Stomach (tissue), 9 donors: ENCODE measurements around the gene RSU1. TPM values are rescaled to one million over a fixed set of nuclear protein-coding genes. Genes with fewer than 3 reads are reported as not detected.

Source experiments
- DNase-seq, 2 donors: peaks; one replicate each; pipeline versions ENCODE4 v3.0.0 to v3.0.0-alpha.2; 2013 to 2019
- H3K27ac ChIP-seq, 5 donors: fragments of 200-600 bp in 4 of 5; sonication (generic) in 4 of 5; one replicate each; pipeline ENCODE4 v1.5.1; 2013 to 2019; ENCODE audit warnings: mild to moderate bottlenecking in 1 of 5, moderate library complexity in 1 of 5
- H3K27me3 ChIP-seq, 3 donors: fragments of 200-600 bp; sonication (generic); one replicate each; pipeline ENCODE4 v1.5.1; 2017 to 2019; ENCODE audit warnings: mixed run types in 1 of 3
- H3K36me3 ChIP-seq, 4 donors: fragments of 200-600 bp; sonication (generic); 1 replicate in 3 of 4; 2 replicates in 1 of 4; pipeline ENCODE4 v1.5.1; 2016 to 2019
- H3K4me1 ChIP-seq, 4 donors: fragments of 200-600 bp; sonication (generic); one replicate each; pipeline ENCODE4 v1.5.1; 2016 to 2019
- H3K4me3 ChIP-seq, 4 donors: fragments of 200-600 bp; sonication (generic) in 3 of 4; one replicate each; pipeline ENCODE4 v1.5.1; 2016 to 2019; ENCODE audit warnings: mild to moderate bottlenecking in 1 of 4
- H3K9me3 ChIP-seq, 4 donors: fragments of 200-600 bp; sonication (generic); one replicate each; pipeline ENCODE4 v1.5.1; 2016 to 2019
- EP300 ChIP-seq: sonication (generic); formaldehyde crosslinking; IDR thresholded peaks from one replicate; pipeline ENCODE4 v1.6.1; 2017; ENCODE audit warnings: antibody characterized with exemption
- POLR2A ChIP-seq, 4 donors: fragments of 450-650 bp; IDR thresholded peaks; one replicate each; pipeline ENCODE4 v1.6.1; 2016; ENCODE audit warnings: antibody characterized with exemption in 4 of 4, control low read depth in 2 of 4, mild to moderate bottlenecking in 1 of 4, moderate library complexity in 1 of 4
- POLR2AphosphoS5 ChIP-seq, 3 donors: sonication (generic); formaldehyde crosslinking; IDR thresholded peaks; one replicate each; pipeline ENCODE4 v1.6.1; 2016; ENCODE audit warnings: antibody characterized with exemption in 3 of 3
- WGBS, 5 donors: extraction: QIAGEN DNeasy Blood & Tissue Kit in 3 of 5; methylation state at CpG; one replicate each; pipeline versions ENCODE4 v1.1.5 to v1.1.7; 2013 to 2018; 5-methylcytosine and 5-hydroxymethylcytosine counted together
- intact Hi-C: fragments of 100-400 bp; cut with DNase I; formaldehyde crosslinking; loops from one replicate; pipeline ENCODE4 v1.15.1; 2023; ENCODE audit warnings: low total_unique reads
- polyA plus RNA-seq, 3 donors: library from polyadenylated mRNA; stranded (reverse); fragments of 200-250 nt; gene quantifications; one replicate each; pipeline ENCODE4 v1.2.3, GENCODE V29; 2013
- total RNA-seq, 5 donors: library from RNA; depleted of rRNA; stranded (reverse); fragments of >200 nt; gene quantifications; one replicate each; pipeline versions ENCODE4 v1.1.0 to v1.2.3, GENCODE V29; 2014 to 2016
- TF ChIP-seq, protein P1 (sequence below), 7 experiments: fragments of 450-650 bp in 4 of 7; fragments of 200-600 bp in 3 of 7; sonication (generic) in 3 of 7; IDR thresholded peaks; one replicate each; pipeline ENCODE4 v1.5.1; 2016 to 2019; ENCODE audit warnings: antibody characterized with exemption in 7 of 7, control low read depth in 2 of 7, mild to moderate bottlenecking in 1 of 7
- donor health status: healthy with polysubstance abuse.
- donor health status: Bipolar disorder and iron deficiency.
- donor health status: healthy.

Gene RSU1
- total and polyA plus RNA-seq, 8 donors, result 8.7 to 43.8 (median 40.4) TPM

DNA sequence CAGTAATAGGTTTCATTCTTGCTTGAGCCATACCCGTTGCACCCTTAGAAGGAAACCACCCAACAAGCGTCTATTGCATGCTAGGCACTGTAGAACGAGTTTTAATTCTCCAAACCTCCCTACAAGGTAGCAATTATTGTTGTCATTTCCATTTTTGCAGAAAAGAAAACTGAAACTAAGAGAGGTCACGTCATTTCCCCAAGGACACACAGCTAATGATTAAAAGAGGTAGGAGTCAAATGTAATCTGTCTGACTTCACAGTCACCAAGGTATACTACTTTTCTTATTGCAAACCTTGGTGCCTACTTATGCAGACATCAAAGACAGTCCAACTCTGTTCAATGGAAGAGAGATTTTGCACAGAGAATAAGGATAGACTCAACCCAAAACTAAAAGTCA, 246.5 kb downstream of the RSU1 start:
- Histone ChIP-seq H3K36me3 (no peaks in the 10 kb centered on the region), H3K4me3 (no peak overlapping the region), H3K9me3 (peaks cover 0 to 5% (median 0%) of the 10 kb centered on the region in 4 donors), H3K27me3 (no peaks in the 10 kb centered on the region), H3K4me1 (no peaks in the 10 kb centered on the region), H3K27ac (no peak overlapping the region)
- WGBS, 5 donors, result 69 to 75% (median 73%) methylated on average over 4 of the region's 4 CpGs
- TF ChIP-seq POLR2A (IDR thresholded peaks at IDR 0.05) (no peak), POLR2AphosphoS5 (IDR thresholded peaks at IDR 0.05) (no peak), EP300 (no peak)
- TF ChIP-seq, protein P1, sequence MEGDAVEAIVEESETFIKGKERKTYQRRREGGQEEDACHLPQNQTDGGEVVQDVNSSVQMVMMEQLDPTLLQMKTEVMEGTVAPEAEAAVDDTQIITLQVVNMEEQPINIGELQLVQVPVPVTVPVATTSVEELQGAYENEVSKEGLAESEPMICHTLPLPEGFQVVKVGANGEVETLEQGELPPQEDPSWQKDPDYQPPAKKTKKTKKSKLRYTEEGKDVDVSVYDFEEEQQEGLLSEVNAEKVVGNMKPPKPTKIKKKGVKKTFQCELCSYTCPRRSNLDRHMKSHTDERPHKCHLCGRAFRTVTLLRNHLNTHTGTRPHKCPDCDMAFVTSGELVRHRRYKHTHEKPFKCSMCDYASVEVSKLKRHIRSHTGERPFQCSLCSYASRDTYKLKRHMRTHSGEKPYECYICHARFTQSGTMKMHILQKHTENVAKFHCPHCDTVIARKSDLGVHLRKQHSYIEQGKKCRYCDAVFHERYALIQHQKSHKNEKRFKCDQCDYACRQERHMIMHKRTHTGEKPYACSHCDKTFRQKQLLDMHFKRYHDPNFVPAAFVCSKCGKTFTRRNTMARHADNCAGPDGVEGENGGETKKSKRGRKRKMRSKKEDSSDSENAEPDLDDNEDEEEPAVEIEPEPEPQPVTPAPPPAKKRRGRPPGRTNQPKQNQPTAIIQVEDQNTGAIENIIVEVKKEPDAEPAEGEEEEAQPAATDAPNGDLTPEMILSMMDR (IDR thresholded peaks at IDR 0.05), result no peak
- intact Hi-C loops, result no loop called here
- DNase-seq, result no peak

- Histone ChIP-seq H3K9me3 (no peaks in the 10 kb centered on the region), H3K27ac (no peak overlapping the region), H3K36me3 (no peaks in the 10 kb centered on the region), H3K4me1 (no peaks in the 10 kb centered on the region), H3K27me3 (no peaks in the 10 kb centered on the region), H3K4me3 (no peak overlapping the region)
- WGBS, 5 donors, result 52 to 57% (median 54%) methylated on average over 7 of the region's 7 CpGs
- DNase-seq, result no peak
- intact Hi-C loops, result no loop called here
- TF ChIP-seq POLR2A (IDR thresholded peaks at IDR 0.05), result no peak
- TF ChIP-seq EP300, result no peak
- no peak for TF ChIP-seq POLR2AphosphoS5 (IDR thresholded peaks at IDR 0.05)
- TF ChIP-seq, protein P1 (IDR thresholded peaks at IDR 0.05), result no peak
These were observed 250.9 kb downstream of the RSU1 start for GRCh38 chr10:16566202-16566805.

GRCh38 chr10:16565604-16566003, 251.6 kb downstream of the RSU1 start:
- Histone ChIP-seq H3K9me3 (no peaks in the 10 kb centered on the region), H3K36me3 (no peaks in the 10 kb centered on the region), H3K4me1 (no peaks in the 10 kb centered on the region), H3K27ac (no peak overlapping the region), H3K4me3 (no peak overlapping the region), H3K27me3 (no peaks in the 10 kb centered on the region)
- no peak for TF ChIP-seq EP300
- no peak for TF ChIP-seq POLR2AphosphoS5 (IDR thresholded peaks at IDR 0.05)
- TF ChIP-seq, protein P1 (IDR thresholded peaks at IDR 0.05), result no peak
- no peak for TF ChIP-seq POLR2A (IDR thresholded peaks at IDR 0.05)
- WGBS, 5 donors, result 45 to 61% (median 56%) methylated on average over 3 of the region's 3 CpGs
- no peak for DNase-seq
- intact Hi-C loops, result no loop called here

DNA sequence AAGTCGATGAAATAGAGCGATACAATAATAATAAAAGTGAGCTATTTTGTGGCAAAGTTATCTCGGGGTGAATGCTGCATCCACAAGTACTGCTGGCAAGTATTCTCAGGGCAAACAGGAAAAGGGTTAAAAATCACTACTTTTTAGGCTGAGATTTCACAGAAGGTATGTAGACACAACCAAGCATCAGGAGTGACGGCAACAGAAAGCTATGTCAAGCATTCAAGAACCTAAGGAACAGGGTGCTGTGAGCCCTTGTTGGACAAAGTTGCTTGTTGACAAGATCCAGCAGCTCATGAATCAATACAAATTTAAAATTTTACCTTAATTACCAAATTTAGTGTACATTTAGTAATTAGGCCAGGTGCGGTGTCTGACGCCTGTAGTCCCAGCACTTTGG, 254.3 kb downstream of the RSU1 start:
- no peaks in the 10 kb centered on the region for H3K36me3 ChIP-seq
- H3K4me1 ChIP-seq, result no peaks in the 10 kb centered on the region
- TF ChIP-seq EP300, result no peak
- H3K27me3 ChIP-seq, result peaks cover 0 to 6% (median 0%) of the 10 kb centered on the region in 3 donors
- WGBS, 5 donors, result 85 to 92% (median 89%) methylated on average over 6 of the region's 6 CpGs
- intact Hi-C loops, result no loop called here
- DNase-seq, result no peak
- no peak overlapping the region for H3K4me3 ChIP-seq
- peaks cover 0 to 14% (median 14%) of the 10 kb centered on the region in 4 donors for H3K9me3 ChIP-seq
- no peak overlapping the region for H3K27ac ChIP-seq

GRCh38 chr10:16559236-16559773, 257.9 kb downstream of the RSU1 start:
- WGBS, 5 donors, result 66 to 79% (median 73%) methylated on average over 5 of the region's 5 CpGs
- Histone ChIP-seq H3K27me3 (peaks cover 0 to 6% (median 0%) of the 10 kb centered on the region in 3 donors), H3K4me3 (no peak overlapping the region), H3K36me3 (no peaks in the 10 kb centered on the region), H3K9me3 (peaks cover 0 to 14% (median 14%) of the 10 kb centered on the region in 4 donors), H3K4me1 (no peaks in the 10 kb centered on the region), H3K27ac (no peak overlapping the region)
- intact Hi-C loops, result no loop called here
- TF ChIP-seq, protein P1 (IDR thresholded peaks at IDR 0.05), result no peak
- TF ChIP-seq POLR2A (IDR thresholded peaks at IDR 0.05) (no peak), POLR2AphosphoS5 (IDR thresholded peaks at IDR 0.05) (no peak), EP300 (no peak)
- no peak for DNase-seq
